Upper lobe of left lung (tissue), 4 donors: Measurements from ENCODE around the gene RNF41.

Experiments used
- POLR2A ChIP-seq, 4 donors: fragments of 450-650 bp; IDR thresholded peaks; one replicate each; pipeline ENCODE4 v1.5.1; 2016 to 2017; ENCODE audit warnings: antibody characterized with exemption in 4 of 4, mild to moderate bottlenecking in 2 of 4
- POLR2AphosphoS5 ChIP-seq, 2 donors: sonication (generic); formaldehyde crosslinking; IDR thresholded peaks; one replicate each; pipeline ENCODE4 v1.5.1; 2017; ENCODE audit warnings: antibody characterized with exemption in 2 of 2
- TF ChIP-seq, protein P1 (sequence below), 6 experiments: fragments of 450-650 bp in 4 of 6; fragments of 200-600 bp in 2 of 6; sonication (generic) in 2 of 6; IDR thresholded peaks; one replicate each; pipeline ENCODE4 v1.5.1; 2016 to 2019; ENCODE audit warnings: antibody characterized with exemption in 6 of 6

DNA sequence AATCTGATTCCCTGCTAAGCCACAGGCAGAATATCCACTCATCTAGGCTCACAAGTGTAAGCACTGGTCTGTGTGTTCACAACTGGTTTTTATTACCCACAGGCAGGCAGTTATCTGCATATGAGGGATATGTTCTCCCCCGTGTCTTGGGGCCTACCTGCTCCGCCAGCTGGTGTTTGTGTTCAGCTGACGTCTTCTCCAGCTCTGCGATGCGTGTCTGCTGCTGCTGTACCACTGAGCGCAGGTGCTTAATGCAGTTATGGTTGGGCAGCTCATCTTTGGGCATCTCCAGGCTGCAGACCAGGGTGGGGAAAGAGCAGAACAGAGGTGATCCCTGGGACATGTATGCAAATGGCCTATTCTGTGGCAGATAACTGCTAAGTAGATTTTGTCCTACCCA lies 13.7 kb downstream of the RNF41 start:
- TF ChIP-seq, protein P1, sequence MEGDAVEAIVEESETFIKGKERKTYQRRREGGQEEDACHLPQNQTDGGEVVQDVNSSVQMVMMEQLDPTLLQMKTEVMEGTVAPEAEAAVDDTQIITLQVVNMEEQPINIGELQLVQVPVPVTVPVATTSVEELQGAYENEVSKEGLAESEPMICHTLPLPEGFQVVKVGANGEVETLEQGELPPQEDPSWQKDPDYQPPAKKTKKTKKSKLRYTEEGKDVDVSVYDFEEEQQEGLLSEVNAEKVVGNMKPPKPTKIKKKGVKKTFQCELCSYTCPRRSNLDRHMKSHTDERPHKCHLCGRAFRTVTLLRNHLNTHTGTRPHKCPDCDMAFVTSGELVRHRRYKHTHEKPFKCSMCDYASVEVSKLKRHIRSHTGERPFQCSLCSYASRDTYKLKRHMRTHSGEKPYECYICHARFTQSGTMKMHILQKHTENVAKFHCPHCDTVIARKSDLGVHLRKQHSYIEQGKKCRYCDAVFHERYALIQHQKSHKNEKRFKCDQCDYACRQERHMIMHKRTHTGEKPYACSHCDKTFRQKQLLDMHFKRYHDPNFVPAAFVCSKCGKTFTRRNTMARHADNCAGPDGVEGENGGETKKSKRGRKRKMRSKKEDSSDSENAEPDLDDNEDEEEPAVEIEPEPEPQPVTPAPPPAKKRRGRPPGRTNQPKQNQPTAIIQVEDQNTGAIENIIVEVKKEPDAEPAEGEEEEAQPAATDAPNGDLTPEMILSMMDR (IDR thresholded peaks at IDR 0.05) = no peak
- TF ChIP-seq POLR2AphosphoS5 (IDR thresholded peaks at IDR 0.05) = no peak
- TF ChIP-seq POLR2A (IDR thresholded peaks at IDR 0.05) = no peak
